Activated T-cell treated with anti-CD3 and anti-CD28 coated beads for 4 hours (primary cell): Measurements from ENCODE around the gene KNG1.

Experiments
- DNase-seq: peaks from one replicate; pipeline ENCODE4 v3.0.0-alpha.2; 2020

Gene KNG1

GRCh38 chr3:186782542-186783057, 65.4 kb downstream of the KNG1 start:
- no peak for DNase-seq

DNA sequence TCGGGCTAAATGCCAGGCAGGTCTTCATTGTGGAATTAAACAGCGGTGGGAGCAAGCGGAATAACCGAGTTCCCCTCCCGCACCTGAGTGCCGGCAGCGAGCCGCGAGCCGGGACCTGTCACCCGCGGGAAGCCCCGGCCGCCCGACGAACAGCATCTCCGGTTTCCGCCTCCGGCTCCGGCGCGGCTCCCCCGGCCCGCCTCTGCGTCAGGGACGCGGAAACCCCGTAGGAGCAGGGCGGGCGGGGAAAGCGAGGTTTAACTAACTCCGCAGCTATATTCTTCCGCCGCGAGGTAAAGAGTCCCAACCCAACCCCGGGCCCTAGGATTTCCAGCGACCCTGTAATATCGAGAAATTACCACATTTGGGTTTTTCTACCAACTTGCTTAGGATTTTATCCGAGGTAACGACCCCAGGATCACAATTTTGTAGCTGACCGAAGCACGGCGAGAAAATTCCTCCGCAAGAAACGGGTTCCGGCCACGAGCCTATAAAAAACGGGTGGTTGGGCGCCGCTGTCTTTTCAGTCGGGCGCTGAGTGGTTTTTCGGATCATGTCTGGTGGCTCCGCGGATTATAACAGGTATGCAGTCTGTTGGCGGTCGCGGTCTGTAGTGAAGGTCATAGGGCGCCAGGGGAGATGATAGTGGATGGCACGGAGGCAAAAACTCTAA, 66.0 kb downstream of the KNG1 start, which contains the start of gene EIF4A2:
Gene EIF4A2 (plus strand): TSS at position 520 of the 673 bp plus-strand sequence. CDS start 34 bp downstream, at position 554.
- DNase-seq: peak; percentile 86

GRCh38 chr3:186783731-186784515, 66.8 kb downstream of the KNG1 start:
- DNase-seq: peak; percentile 66

DNA sequence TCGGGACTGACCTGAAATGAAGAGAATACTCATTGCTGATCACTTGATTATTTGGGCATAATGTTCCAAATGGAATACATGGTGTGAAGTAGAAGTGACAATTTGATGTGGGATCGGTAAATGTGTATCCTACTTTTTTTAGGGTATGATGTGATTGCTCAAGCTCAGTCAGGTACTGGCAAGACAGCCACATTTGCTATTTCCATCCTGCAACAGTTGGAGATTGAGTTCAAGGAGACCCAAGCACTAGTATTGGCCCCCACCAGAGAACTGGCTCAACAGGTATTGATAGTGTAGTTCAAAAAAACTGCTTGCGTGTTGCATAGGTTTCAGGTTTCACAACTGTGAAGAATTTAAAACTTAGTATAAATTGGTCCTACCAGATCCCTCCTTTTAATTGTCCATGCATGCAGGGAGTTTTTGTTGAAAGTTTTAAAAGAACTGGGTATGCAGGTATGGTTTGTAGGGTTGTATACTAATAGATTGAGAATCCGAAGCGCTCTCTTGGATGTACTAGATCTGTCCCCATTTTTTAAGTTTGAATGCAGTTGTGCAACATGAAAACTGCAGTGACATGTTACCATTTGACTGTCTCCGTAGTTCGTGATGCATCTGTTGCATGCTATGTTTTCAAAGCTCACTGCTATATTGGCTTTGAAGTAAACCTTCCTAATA, 67.8 kb downstream of the KNG1 start:
- DNase-seq: no peak

GRCh38 chr3:186785495-186786018, 68.4 kb downstream of the KNG1 start:
- DNase-seq: no peak

DNA sequence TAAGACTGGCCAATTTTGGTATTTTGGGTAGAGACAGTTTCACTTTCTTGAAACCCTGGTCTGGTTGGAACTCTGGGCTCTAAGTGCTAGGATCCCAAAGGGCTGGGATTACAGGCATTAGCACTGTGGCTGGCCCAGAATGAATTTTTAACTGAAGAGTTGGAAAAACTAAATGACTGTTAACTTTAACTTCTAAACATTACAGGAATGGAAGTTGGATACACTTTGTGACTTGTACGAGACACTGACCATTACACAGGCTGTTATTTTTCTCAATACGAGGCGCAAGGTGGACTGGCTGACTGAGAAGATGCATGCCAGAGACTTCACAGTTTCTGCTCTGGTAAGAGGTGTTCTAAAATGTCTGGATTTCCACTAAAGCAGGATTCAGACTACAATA, 69.8 kb downstream of the KNG1 start:
- DNase-seq: no peak

- DNase-seq: no peak
Observed at GRCh38 chr3:186787642-186788481, 70.7 kb downstream of the KNG1 start.

DNA sequence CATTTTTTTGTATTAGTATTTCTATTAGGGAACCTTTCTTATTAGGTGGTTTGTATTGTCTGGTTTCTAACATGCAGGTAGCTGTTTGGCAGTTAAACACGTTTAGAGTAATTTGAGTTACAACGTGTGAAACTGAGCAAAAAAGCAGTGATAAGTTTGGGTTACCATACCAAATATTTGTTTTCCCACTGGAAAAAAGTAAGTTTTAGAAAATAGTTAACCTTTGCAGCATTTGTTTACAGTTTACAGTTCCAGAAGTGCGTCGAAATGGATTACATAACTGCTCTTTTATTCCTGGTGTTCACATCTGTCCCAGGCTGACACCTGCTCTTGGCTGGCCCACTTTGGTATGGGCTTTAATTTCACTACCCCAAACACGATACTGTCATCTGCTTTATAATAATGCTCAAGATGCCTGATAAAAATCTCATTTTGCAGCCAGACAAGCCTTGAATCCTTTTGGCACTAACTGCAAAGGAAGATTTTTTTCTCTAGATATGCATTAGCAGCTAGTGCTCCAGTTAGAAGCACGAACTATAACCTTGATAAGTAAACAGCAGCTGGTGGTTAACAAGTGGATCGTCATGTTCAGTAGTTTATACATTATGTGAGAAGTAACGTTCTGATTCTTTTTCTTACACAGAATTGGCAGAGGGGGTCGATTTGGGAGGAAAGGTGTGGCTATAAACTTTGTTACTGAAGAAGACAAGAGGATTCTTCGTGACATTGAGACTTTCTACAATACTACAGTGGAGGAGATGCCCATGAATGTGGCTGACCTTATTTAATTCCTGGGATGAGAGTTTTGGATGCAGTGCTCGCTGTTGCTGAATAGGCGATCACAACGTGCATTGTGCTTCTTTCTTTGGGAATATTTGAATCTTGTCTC, 71.6 kb downstream of the KNG1 start:
- no peak for DNase-seq

DNA sequence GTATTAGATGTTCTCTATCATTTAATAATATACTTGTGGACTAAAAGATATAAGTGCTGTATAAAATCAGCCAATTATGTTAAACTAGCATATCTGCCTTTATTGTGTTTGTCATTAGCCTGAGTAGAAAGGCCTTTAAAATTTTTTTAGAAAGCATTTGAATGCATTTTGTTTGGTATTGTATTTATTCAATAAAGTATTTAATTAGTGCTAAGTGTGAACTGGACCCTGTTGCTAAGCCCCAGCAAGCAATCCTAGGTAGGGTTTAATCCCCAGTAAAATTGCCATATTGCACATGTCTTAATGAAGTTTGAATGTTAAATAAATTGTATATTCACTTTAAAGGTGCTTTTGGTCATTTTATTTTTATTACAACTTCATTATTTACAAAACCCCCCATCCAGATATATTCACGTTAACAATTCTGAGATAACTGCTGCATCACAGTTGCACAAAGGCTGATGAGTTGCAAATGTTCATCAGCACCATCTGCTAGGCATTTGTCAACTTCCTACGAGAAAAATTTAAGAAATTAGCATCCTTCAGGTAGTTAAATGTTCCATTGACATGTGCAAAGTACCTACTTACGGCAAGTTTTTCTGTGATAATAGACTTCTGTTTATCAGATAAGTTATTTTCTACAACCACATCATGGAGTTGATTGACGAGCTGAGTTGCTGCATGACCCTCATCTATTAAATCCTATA, 72.5 kb downstream of the KNG1 start:
- no peak for DNase-seq

DNA sequence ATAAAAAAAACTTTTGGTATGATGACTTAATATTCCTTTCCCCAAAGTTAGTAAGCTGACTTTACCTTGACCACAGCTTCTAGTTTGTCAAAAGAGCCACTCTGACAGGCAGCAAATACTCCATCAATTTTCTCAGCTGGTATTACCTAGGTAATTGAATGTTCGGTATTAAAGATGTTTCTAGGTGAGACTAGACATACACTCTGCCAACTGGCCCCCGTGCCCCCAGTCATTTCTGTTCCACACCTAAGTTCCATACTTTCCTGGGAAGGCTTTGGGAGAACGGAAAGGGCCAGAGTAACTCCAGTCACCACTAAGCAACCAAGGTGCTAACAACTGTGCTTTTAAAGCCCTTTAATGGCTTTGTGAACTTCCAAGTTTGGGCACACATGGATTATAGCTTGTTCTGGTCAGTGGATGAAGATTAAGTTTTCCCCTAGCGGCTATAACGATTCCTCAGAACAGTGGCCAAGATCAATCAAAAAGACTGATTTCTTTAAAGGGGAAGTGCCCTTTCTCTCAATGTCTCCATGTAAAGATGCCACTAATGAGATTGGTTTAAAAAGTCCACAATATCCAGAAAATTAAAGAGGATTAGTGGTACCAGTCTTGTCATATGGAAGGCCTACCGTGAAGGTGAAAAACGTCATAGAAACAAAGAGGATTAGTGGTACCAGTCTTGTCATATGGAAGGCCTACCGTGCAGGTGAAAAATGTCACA, 73.3 kb downstream of the KNG1 start:
- DNase-seq: no peak
